Activated naive CD4-positive, alpha-beta T cell (primary cell): ENCODE measurements around the gene AVP.

Experiments
- DNase-seq, 4 experiments: peaks; one replicate each; lab custom pipeline; 2025; lab: John Stamatoyannopoulos, UW

The AVP gene

GRCh38 chr20:3109350-3110302 lies 25.1 kb upstream of the AVP start:
- DNase-seq = no peak

DNA sequence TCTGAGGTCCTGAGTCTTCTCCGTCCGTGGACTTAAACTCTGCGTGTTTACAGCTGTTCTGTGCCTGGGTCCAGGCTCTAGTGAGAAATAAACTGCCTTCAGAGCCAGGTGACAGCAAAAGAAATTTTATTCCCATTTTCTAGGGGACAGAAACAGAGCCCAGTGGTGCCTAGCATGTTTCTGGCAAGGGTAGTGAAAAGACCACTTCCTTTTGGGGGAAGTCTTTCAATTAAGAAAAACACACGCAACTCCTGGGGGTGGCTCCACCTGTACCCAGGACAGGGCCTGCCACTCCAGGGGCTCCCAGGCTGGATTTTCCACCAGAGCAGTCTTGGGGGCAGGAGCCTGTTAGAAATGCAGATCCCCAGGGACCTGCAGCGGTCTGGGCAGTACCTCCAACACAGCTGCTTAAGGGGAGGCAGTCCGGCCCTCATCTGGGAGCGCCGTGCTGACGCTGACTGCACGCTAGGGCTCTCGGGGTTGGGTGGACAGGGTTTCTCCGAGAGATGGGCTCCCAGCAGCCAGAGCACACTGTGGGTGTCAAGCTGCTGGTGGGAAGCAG lies 23.0 kb upstream of the AVP start:
- DNase-seq = no peak

GRCh38 chr20:3106658-3107463 lies 22.3 kb upstream of the AVP start:
- DNase-seq = no peak

DNA sequence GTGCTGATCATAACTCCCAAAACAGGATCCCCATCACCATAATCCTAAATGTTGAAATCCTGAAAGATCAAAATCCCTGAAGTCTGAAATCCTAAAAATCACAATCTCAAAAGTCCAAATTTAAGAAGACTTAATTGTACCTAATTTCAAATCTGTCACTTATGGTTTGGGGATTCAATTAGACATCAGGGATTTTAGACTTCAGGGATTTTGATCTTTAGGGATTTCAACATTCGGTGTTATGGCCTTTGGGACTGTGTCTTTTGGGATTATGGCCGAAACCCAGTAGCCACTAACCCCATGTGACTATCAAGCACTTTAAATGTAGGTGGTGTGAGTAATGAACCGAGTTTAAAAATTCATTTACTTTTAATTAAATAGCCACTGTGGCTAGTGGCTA lies 21.7 kb upstream of the AVP start:
- no peak for DNase-seq

- DNase-seq = no peak
Observed at GRCh38 chr20:3105256-3106137, 21.0 kb upstream of the AVP start.

GRCh38 chr20:3103369-3104032 lies 19.0 kb upstream of the AVP start:
- no peak for DNase-seq

DNA sequence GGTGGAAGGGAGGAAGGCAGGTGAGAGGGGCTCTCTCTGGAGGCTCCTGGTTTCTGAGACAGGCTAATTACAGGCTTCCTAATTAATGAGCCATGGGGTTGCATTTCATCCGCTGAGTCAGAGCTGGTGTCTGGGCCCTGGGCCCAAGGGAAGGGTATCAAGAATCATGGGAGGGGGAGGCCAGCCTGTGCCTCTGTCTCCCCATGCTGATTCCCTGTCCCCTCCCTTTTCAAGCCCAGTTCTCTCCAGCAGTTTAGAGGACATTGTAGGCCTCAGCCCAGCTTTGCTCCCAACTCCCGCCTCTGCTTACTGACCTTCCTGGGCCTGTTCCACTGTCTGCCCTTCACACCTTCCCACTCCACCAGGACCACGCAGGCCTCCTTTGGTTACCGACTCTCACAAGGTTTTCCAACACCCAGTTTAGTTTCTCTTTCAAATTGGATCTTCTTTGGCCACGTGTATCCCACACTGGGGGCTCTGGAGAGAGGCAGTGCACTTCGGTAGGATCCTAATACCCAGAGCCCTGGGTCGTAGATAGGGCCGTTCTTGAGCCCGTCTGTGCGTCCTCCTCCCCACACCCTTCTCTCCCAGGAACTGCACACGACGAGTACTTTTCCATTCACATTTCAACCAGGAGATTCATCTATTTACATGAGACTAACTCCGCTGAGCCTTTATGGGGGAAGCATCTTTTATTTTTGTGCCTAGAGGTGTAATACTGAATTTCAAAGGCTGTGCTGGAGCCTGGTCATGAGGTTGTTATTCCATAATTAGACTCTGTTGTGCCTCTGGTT lies 18.2 kb upstream of the AVP start:
- no peak for DNase-seq

DNA sequence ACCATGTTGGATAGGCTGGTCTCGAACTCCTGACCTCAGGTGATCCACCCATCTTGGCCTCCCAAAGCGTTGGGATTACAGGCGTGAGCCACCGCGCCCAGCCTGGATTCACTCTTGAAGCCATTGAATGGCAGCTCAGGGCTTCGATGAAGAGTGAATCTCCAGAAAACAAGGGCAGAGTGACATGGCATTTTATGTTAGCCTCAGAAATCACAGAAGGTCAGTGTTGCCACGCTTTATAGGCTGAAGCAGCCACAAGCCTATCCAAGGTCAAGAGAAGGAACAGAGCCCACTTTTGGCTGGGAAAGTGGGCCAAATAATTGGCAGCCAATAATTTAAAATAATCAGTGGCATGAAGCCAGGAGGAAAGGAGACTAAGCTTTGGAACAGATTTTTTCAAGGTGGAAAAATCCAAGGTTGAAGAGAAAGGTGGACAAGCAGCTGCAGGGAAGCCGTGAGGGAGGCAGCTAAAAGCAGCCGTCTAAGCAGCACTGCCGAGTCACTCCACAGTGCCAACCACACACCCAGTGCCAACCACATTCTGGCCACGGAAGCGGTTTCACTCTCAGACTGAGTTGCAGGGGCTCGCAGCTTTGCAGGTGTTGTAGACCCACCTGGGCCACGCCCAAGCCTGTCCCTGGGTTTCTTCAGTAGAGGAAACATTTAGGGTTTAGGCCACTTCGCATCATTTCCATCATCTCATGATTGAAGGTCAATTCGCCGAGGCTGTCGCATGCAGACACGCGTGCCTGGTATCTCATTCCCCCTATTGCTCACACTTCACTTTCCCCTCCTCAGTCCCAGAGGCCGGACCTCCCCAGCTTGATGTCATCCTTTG lies 17.4 kb upstream of the AVP start:
- DNase-seq = peak in 1 of 4 experiments; percentile 13

DNA sequence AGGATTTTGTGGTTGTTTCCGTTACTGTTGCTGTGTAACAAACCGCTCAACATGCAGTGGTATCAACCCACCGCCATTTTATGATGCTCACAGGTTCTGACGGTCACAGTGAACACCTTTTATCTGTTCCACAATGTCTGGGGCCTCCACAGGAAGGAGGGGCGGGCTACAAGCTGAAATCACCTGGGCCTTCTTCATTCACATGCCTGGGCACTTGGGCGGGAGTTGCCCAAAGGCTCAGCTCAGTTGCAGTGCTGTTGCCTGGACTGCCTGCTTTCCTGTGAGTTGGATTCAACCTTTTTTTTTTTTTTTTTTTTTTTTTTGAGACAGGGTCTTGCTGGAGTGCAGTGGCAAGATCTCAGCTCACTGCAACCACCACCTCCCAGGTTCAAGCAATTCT lies 16.7 kb upstream of the AVP start:
- DNase-seq = no peak

DNA sequence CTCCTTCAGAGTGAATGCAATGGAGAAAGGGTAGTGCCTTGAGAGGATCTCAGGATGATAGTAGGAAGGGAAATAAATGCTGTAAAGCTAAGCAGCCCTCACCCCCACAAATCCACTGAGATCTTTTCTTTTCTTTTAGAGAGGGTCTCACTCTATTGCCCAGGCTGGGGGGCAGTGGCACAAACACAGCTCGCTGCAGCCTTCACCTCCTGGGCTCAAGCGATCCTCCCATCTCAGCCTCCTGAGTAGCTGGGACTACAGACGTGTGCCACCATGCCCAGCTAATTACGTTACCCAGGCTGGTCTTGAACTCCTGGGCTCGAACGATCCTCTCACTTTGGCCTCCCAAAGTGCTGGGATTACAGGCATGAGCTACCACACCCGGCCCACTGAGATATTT lies 16.0 kb upstream of the AVP start:
- no peak for DNase-seq

DNA sequence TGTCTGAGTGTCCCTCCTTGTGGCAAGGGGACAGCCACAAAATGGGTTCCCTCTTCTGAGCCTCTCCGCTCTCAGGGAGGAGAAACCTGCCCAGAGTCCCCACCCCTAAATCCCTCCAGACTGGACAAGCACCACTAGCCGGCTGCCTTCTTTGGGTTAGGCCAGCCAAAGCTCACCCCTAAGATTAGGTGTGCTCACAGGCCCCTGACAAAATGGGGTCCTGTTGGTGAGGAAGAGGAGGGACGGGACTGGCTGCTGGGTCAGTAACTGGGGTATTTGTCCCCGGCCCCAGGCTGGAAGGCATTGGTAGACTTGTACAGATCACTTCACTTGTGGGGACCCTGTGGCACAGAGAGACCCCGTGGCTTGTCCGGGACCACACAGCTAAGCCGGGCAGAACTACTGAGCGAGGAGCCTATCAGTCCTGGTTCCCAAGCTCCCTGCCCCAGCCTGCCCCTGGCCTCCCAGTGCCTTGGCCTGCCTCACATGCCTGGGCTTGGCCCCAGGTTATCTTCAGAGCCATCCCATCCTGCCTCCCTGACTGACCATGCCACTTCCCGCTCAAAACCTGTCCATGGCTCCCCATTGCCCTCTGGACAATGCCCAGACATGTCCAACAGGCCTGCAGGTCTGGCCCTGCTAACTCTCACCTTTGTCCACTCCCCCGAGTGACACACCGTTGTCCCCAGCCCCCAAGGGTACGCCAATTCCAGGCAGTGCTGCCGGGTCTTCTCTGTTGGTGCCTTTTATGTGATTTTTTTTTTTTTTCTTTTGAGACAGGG lies 10.5 kb upstream of the AVP start:
- DNase-seq = no peak

GRCh38 chr20:3093861-3094361 lies 9.4 kb upstream of the AVP start:
- peak in 1 of 4 experiments; percentile 36 for DNase-seq

DNA sequence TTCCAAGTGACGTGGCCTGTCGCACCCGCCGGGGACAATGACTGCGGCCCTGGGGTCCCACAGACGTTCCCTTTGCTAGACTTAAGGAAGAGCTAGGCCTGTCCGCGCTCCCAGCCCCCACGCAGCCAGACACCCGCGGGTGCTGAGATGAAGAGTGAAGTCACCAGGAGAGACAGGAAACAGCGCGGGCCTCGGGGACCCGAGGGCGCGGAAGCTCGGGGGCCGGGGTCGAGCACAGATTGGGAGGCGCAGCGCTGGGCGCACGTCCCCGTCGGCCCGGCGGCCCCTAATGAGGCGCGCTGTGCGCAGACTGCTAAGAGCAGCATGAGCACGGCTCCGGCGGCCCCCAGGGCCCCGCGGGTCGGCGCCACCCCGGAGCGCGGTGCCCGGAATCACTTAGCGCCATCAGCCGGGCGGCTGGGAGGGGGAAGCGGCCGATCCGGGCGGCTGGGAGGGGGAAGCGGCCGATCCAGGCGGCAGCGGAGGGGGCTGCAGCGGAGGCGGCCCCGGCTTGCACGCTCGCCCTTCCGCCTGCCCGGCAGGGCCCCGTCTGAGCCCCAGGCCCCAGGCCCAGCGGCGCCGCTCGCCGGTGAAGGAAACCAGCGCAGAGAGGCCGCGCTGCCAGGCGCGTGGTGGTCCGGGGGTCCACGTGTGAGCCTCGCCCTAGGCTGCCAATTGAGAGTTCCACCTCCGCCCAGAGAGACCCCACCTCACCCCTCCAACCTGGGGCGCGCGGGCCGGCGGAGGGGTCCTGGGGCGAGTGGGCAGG lies 8.3 kb upstream of the AVP start:
- peak; percentile 20 to 56 (median 26) for DNase-seq

- no peak for DNase-seq
Observed at GRCh38 chr20:3090565-3090964, 6.0 kb upstream of the AVP start.

GRCh38 chr20:3088031-3088430 lies 3.5 kb upstream of the AVP start:
- DNase-seq = no peak

DNA sequence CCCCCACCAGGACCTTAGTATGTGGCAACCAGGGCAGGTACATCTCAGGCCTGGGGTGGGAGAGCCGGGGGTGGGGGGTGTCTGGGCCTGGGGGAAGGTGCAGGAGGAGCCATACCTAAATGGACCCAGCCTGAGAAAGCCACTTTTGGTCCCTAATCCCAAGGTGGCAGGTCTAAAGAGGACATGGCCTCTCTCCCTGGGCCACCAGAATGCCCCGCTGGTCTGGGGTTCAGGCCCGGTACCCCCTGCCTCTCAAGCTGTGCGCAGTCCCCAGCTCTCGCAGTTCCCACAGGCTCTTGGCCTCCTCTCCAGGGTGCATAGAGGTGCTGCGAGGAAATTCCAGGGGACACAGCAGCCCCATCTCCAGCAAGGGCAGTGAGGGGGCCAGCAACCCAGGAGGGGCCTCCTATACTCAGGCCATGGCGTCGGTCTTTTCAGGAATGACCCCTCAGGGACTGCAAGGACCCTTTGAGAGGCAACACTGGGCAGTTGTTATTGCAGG lies 1.1 kb upstream of the AVP start:
- DNase-seq = no peak

DNA sequence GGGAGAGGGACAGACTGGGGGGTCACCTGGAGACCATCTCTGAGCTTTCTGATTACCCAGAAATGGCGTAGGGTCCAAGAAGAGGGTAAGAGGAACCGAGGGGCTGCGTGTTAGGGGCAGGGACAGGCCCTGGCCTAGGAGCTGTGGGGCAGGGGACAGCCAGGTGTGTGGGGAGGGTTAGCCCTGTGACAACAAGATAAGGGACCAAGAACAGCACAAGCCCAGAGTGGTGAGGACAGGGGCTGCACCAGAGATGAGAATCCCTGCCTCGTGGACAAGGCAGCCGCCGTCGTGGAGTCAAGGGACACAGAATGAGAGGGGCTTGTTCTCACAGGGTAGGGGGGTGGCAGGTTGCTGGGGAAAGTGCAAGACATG lies 449 bp upstream of the AVP start:
- no peak for DNase-seq
